PC-3 (cell line): Measurements from ENCODE around the gene PLEKHM1.

Experiments
- CTCF ChIP-seq: fragments of 300-600 bp; sonication (generic); conservative IDR thresholded peaks from 2 replicates; pipeline ENCODE4 v1.5.1; 2017; ENCODE audit warnings: antibody characterized with exemption, low read depth, mild to moderate bottlenecking, low read length
- EZH2 ChIP-seq: fragments of 300-600 bp; sonication (generic); IDR thresholded peaks from one replicate; pipeline ENCODE4 v1.6.1; 2017; ENCODE audit warnings: antibody characterized with exemption, mild to moderate bottlenecking, low read length; ENCODE audit not compliant: unreplicated experiment
- EZH2phosphoT487 ChIP-seq: fragments of 300-600 bp; sonication (generic); IDR thresholded peaks from 2 replicates; pipeline ENCODE4 v1.6.1; 2018; ENCODE audit warnings: mild to moderate bottlenecking, antibody characterized with exemption, low read length, borderline replicate concordance

DNA sequence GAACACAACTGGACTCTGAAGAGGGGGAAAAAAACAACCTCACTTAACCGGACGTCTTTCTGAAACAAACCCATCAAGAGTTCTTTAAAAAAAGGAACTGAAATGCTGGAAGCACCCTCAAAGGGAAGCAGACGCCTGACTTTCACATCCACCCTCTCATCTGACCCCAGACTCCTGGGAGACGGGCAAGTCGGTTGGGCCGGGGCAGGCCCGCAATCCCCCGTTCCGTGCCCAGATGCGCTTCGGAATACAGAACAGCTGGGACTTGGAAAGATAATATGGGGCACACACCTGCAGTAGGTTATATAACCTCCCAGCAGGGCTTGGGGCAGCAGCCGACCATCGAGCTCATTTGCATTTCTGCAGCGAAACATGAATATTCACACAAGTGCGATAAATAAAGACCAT is 61.6 kb downstream of the PLEKHM1 start:
- TF ChIP-seq CTCF: no peak
- no peak for TF ChIP-seq EZH2phosphoT487
- no peak for TF ChIP-seq EZH2
